GM12878 (cell line): Measurements from ENCODE around the gene EIF6.

ENCODE experiments used
- CEBPB ChIP-seq, 2 experiments: fragments of 150-350 bp in 1 of 2; IDR thresholded peaks; 2 replicates each; pipeline ENCODE4 v1.6.1; 2012 to 2014; ENCODE audit warnings: low read depth in 2 of 2, low read length in 2 of 2, borderline replicate concordance in 1 of 2, inconsistent platforms in 1 of 2
- CTCF ChIP-seq, 3 experiments: IDR thresholded peaks in 2 of 3; conservative IDR thresholded peaks in 1 of 3; 2 replicates each; pipeline ENCODE4 v1.5.1; 2011; ENCODE audit warnings: low read depth in 3 of 3, low read length in 3 of 3, mild to moderate bottlenecking in 3 of 3, control low read depth in 2 of 3, moderate library complexity in 2 of 3, inconsistent platforms in 1 of 3, mixed read lengths in 1 of 3; ENCODE audit not compliant: control insufficient read depth in 2 of 3, insufficient read depth in 1 of 3; ENCODE audit errors: extremely low read depth in 1 of 3
- EP300 ChIP-seq, 2 experiments: fragments of 150-350 bp in 1 of 2; IDR thresholded peaks; 2 replicates each; pipeline ENCODE4 v1.6.1; 2011 to 2012; ENCODE audit warnings: low read depth in 2 of 2, low read length in 2 of 2, borderline replicate concordance in 1 of 2, improper control_type of control experiment in 1 of 2, inconsistent platforms in 1 of 2; ENCODE audit not compliant: control insufficient read depth in 1 of 2
- MXI1 ChIP-seq: fragments of 150-350 bp; IDR thresholded peaks from 2 replicates; pipeline ENCODE4 v1.6.1; 2011; ENCODE audit warnings: low read depth, mild to moderate bottlenecking, inconsistent platforms, low read length, improper control_type of control experiment
- POLR2AphosphoS5 ChIP-seq: IDR thresholded peaks from 2 replicates; pipeline ENCODE4 v1.6.1; 2011; ENCODE audit warnings: mild to moderate bottlenecking, low read length, inconsistent platforms
- SP1 ChIP-seq: IDR thresholded peaks from one replicate; pipeline ENCODE4 v1.6.1; 2011; ENCODE audit warnings: low read depth, low read length
- TARDBP ChIP-seq: IDR thresholded peaks from 2 replicates; pipeline ENCODE4 v1.6.1; 2016; ENCODE audit warnings: borderline replicate concordance
- TCF7 ChIP-seq: IDR thresholded peaks from 2 replicates; pipeline ENCODE4 v1.6.1; 2014; ENCODE audit warnings: antibody characterized with exemption, borderline replicate concordance
- USF1 ChIP-seq: IDR thresholded peaks from 2 replicates; pipeline ENCODE4 v1.6.1; 2011; ENCODE audit warnings: borderline replicate concordance, low read depth, mild to moderate bottlenecking, moderate library complexity, mixed read lengths, low read length; ENCODE audit not compliant: insufficient read depth; ENCODE audit errors: extremely low read length
- YY1 ChIP-seq: IDR thresholded peaks from 2 replicates; pipeline ENCODE4 v1.6.1; 2011; ENCODE audit warnings: low read depth, mild to moderate bottlenecking, low read length
- ZBTB11 ChIP-seq: fragments of 450-650 bp; formaldehyde crosslinking; IDR thresholded peaks from 2 replicates; pipeline ENCODE4 v1.5.0; 2022; ENCODE audit warnings: mild to moderate bottlenecking, missing genetic modification characterization
- ZNF687 ChIP-seq: fragments of 450-650 bp; IDR thresholded peaks from 2 replicates; pipeline ENCODE4 v1.6.1; 2017; ENCODE audit warnings: mild to moderate bottlenecking, moderate library complexity

- TF ChIP-seq ZNF687 (no peak), TARDBP (no peak), CTCF (IDR thresholded peaks at IDR 0.05 in 2 of 3, conservative IDR thresholded peaks at IDR 0.05 in 1 of 3; ENCODE audit: control insufficient read depth in 2 of 3, extremely low read depth in 1 of 3, insufficient read depth in 1 of 3, low read depth in 3 of 3, low read length in 3 of 3) (no peak), CEBPB (IDR thresholded peaks at IDR 0.05; ENCODE audit: borderline replicate concordance in 1 of 2, low read depth in 2 of 2, low read length in 2 of 2) (no peak), EP300 (IDR thresholded peaks at IDR 0.05; ENCODE audit: borderline replicate concordance in 1 of 2, control insufficient read depth in 1 of 2, low read depth in 2 of 2, low read length in 2 of 2) (no peak), ZBTB11 (CRISPR knock-in tag) (no peak), SP1 (no peak), POLR2AphosphoS5 (no peak), MXI1 (no peak), TCF7 (no peak), YY1 (no peak), USF1 (no peak)
These were observed 30.0 kb downstream of the EIF6 start for GRCh38 chr20:35254448-35254999.
